IPS-18a (cell line): ENCODE results near the gene PSMC3.

Experiments used
- H3K27ac ChIP-seq: one replicate; pipeline ENCODE4 v1.5.1; 2013; ENCODE audit warnings: low read length
- H3K27me3 ChIP-seq: one replicate; pipeline ENCODE4 v1.6.1; 2013; ENCODE audit warnings: mild to moderate bottlenecking, low read length; ENCODE audit not compliant: control insufficient read depth, insufficient read depth
- H3K36me3 ChIP-seq: one replicate; pipeline ENCODE4 v1.6.1; 2013; ENCODE audit warnings: low read depth, low read length; ENCODE audit not compliant: control insufficient read depth
- H3K4me1 ChIP-seq: one replicate; pipeline ENCODE4 v1.6.1; 2013; ENCODE audit warnings: low read depth, low read length; ENCODE audit not compliant: control insufficient read depth
- H3K4me3 ChIP-seq: one replicate; pipeline ENCODE4 v1.5.1; 2013; ENCODE audit warnings: low read length
- H3K9ac ChIP-seq: one replicate; pipeline ENCODE4 v1.6.1; 2013; ENCODE audit warnings: mild to moderate bottlenecking, low read length, moderate library complexity
- H3K9me3 ChIP-seq: one replicate; pipeline ENCODE4 v1.6.1; 2013; ENCODE audit warnings: low read depth, low read length; ENCODE audit not compliant: control insufficient read depth

PSMC3 gene

GRCh38 chr11:47418454-47419259 is 7.6 kb downstream of the PSMC3 start:
- H3K9ac ChIP-seq: no peak overlapping the region
- H3K36me3 ChIP-seq: peaks cover 56% of the 10 kb centered on the region
- H3K4me1 ChIP-seq: no peaks in the 10 kb centered on the region
- H3K4me3 ChIP-seq: no peak overlapping the region
- H3K27ac ChIP-seq: no peak overlapping the region
- H3K9me3 ChIP-seq: no peaks in the 10 kb centered on the region
- H3K27me3 ChIP-seq: no peaks in the 10 kb centered on the region

GRCh38 chr11:47417712-47418111 is 8.5 kb downstream of the PSMC3 start:
- H3K27ac ChIP-seq: no peak overlapping the region
- H3K4me3 ChIP-seq: no peak overlapping the region
- peaks cover 50% of the 10 kb centered on the region for H3K36me3 ChIP-seq

GRCh38 chr11:47415949-47416472 is 10.2 kb downstream of the PSMC3 start:
- Histone ChIP-seq H3K9me3 (no peaks in the 10 kb centered on the region), H3K27ac (no peak overlapping the region)

More at GRCh38 chr11:47417712-47418111, 8.5 kb downstream of the PSMC3 start:
- Histone ChIP-seq H3K4me1 (no peaks in the 10 kb centered on the region), H3K9me3 (no peaks in the 10 kb centered on the region), H3K9ac (no peak overlapping the region), H3K27me3 (no peaks in the 10 kb centered on the region)

GRCh38 chr11:47415091-47415854 is 11.0 kb downstream of the PSMC3 start:
- Histone ChIP-seq H3K9ac (no peak overlapping the region), H3K36me3 (peaks cover 27% of the 10 kb centered on the region), H3K27ac (no peak overlapping the region), H3K4me3 (no peak overlapping the region), H3K27me3 (no peaks in the 10 kb centered on the region), H3K4me1 (no peaks in the 10 kb centered on the region), H3K9me3 (no peaks in the 10 kb centered on the region)

More at GRCh38 chr11:47415949-47416472, 10.2 kb downstream of the PSMC3 start:
- no peaks in the 10 kb centered on the region for H3K4me1 ChIP-seq
- H3K27me3 ChIP-seq: no peaks in the 10 kb centered on the region
- peaks cover 34% of the 10 kb centered on the region for H3K36me3 ChIP-seq
- H3K9ac ChIP-seq: no peak overlapping the region
- no peak overlapping the region for H3K4me3 ChIP-seq

- no peaks in the 10 kb centered on the region for H3K27me3 ChIP-seq
- peaks cover 21% of the 10 kb centered on the region for H3K36me3 ChIP-seq
- H3K9me3 ChIP-seq: no peaks in the 10 kb centered on the region
- no peak overlapping the region for H3K4me3 ChIP-seq
- no peak overlapping the region for H3K27ac ChIP-seq
- H3K4me1 ChIP-seq: no peaks in the 10 kb centered on the region
- H3K9ac ChIP-seq: no peak overlapping the region
These were observed 11.6 kb downstream of the PSMC3 start for GRCh38 chr11:47414685-47415070.

- no peaks in the 10 kb centered on the region for H3K9me3 ChIP-seq
- H3K27ac ChIP-seq: no peak overlapping the region
- no peak overlapping the region for H3K9ac ChIP-seq
- H3K36me3 ChIP-seq: peaks cover 18% of the 10 kb centered on the region
- no peaks in the 10 kb centered on the region for H3K4me1 ChIP-seq
- no peak overlapping the region for H3K4me3 ChIP-seq
- no peaks in the 10 kb centered on the region for H3K27me3 ChIP-seq
These were observed 12.1 kb downstream of the PSMC3 start for GRCh38 chr11:47413908-47414684.

GRCh38 chr11:47413351-47413750 is 12.9 kb downstream of the PSMC3 start:
- Histone ChIP-seq H3K4me1 (no peaks in the 10 kb centered on the region), H3K27ac (no peak overlapping the region), H3K36me3 (peaks cover 11% of the 10 kb centered on the region), H3K9ac (no peak overlapping the region), H3K9me3 (no peaks in the 10 kb centered on the region), H3K27me3 (no peaks in the 10 kb centered on the region), H3K4me3 (no peak overlapping the region)

- peaks cover 7% of the 10 kb centered on the region for H3K36me3 ChIP-seq
These were observed 14.1 kb downstream of the PSMC3 start for GRCh38 chr11:47411884-47412746.

GRCh38 chr11:47410370-47411264 is 15.6 kb downstream of the PSMC3 start:
- Histone ChIP-seq H3K27ac (no peak overlapping the region), H3K9ac (no peak overlapping the region), H3K9me3 (no peaks in the 10 kb centered on the region), H3K36me3 (peaks cover 7% of the 10 kb centered on the region), H3K4me1 (peaks cover 10% of the 10 kb centered on the region), H3K4me3 (no peak overlapping the region), H3K27me3 (no peaks in the 10 kb centered on the region)

More at GRCh38 chr11:47411884-47412746, 14.1 kb downstream of the PSMC3 start:
- Histone ChIP-seq H3K27ac (no peak overlapping the region), H3K9me3 (no peaks in the 10 kb centered on the region), H3K9ac (no peak overlapping the region), H3K4me1 (peaks cover 5% of the 10 kb centered on the region), H3K4me3 (no peak overlapping the region), H3K27me3 (no peaks in the 10 kb centered on the region)
